K562 (cell line): ENCODE results near the gene ITSN1. TPM values are rescaled to one million over a fixed set of nuclear protein-coding genes. Genes with fewer than 3 reads are reported as not detected.

Experiments
- GABPB1 ChIP-seq: sonication (generic); formaldehyde crosslinking; IDR thresholded peaks from 2 replicates; pipeline ENCODE4 v1.8.0; 2022; ENCODE audit warnings: mild to moderate bottlenecking, missing genetic modification reagents
- HCFC1 ChIP-seq: IDR thresholded peaks from 2 replicates; pipeline ENCODE4 v1.6.1; 2012; ENCODE audit warnings: low read depth, low read length, improper control_type of control experiment
- HNRNPL ChIP-seq: fragments of 200-400 bp; formaldehyde crosslinking; IDR thresholded peaks from 2 replicates; pipeline ENCODE4 v1.6.1; 2017; ENCODE audit warnings: low read depth, mild to moderate bottlenecking, low read length
- HOMEZ ChIP-seq: fragments of 250-450 bp; sonication (Bioruptor Pico); IDR thresholded peaks from 2 replicates; pipeline ENCODE4 v1.4.0; 2020; ENCODE audit warnings: mild to moderate bottlenecking, moderate library complexity
- RFX7 ChIP-seq: fragments of 250-450 bp; sonication (Bioruptor Pico); IDR thresholded peaks from 2 replicates; pipeline ENCODE4 v1.5.1; 2021; ENCODE audit warnings: mild to moderate bottlenecking
- SMAD2 ChIP-seq: fragments of 150-350 bp; IDR thresholded peaks from 2 replicates; pipeline ENCODE4 v1.6.1; 2014; ENCODE audit warnings: low read depth, mild to moderate bottlenecking, low read length
- ZBTB34 ChIP-seq: fragments of 250-450 bp; sonication (Bioruptor Pico); IDR thresholded peaks from 2 replicates; pipeline ENCODE4 v1.8.0; 2021; ENCODE audit warnings: mild to moderate bottlenecking, moderate library complexity
- ZNF589 ChIP-seq: fragments of 200-800 bp; sonication (Bioruptor generic); IDR thresholded peaks from 2 replicates; pipeline ENCODE4 v1.6.1; 2016; ENCODE audit warnings: low read depth, missing genetic modification characterization, missing compliant biosample characterization
- polyA plus RNA-seq, 8 experiments: library from polyadenylated mRNA; depleted of rRNA in 4 of 8; stranded (reverse) in 5 of 8; unstranded in 3 of 8; fragments of >200 nt; fragmentation: Nextera tagmentation in 2 of 8; fragmentation: Illumina TruSeq in 1 of 8; extraction: Ambion mirVana in 2 of 8; extraction: Trizol in 1 of 8; gene quantifications; 2 replicates each; pipeline versions ENCODE4 v1.2.1 to v1.2.3, GENCODE V29; 2011 to 2014; ENCODE audit warnings: inconsistent platforms in 1 of 8, missing spikeins in 1 of 8
- total RNA-seq, 7 experiments: library from RNA; depleted of rRNA in 6 of 7; stranded (reverse); fragments of >200 nt in 6 of 7; fragmentation: Illumina TruSeq in 2 of 7; extraction: Trizol in 2 of 7; gene quantifications; 2 replicates each; pipeline versions ENCODE4 v1.2.1 to v1.2.3, GENCODE V29; 2011 to 2021; ENCODE audit warnings: low replicate concordance in 1 of 7

The ITSN1 gene
- total and polyA plus RNA-seq, 9 of the 15 experiments (the other 6 are each of a cell fraction or from before 2014, with no cell fraction given): 1.1 to 12.6 (median 4.8) TPM

- no peak for TF ChIP-seq HNRNPL
- no peak for TF ChIP-seq HCFC1
- TF ChIP-seq SMAD2: no peak
- no peak for TF ChIP-seq ZNF589 (CRISPR knock-in tag)
- no peak for TF ChIP-seq ZBTB34 (CRISPR knock-in tag)
- TF ChIP-seq RFX7 (CRISPR knock-in tag): no peak
- no peak for TF ChIP-seq HOMEZ
- TF ChIP-seq GABPB1 (CRISPR knock-in tag): no peak
Measured at GRCh38 chr21:33762803-33763581, 120.7 kb downstream of the ITSN1 start (continued).
